PC-3 (cell line): ENCODE results near the gene MKX. TPM values are rescaled to one million over a fixed set of nuclear protein-coding genes. Genes with fewer than 3 reads are reported as not detected.

Source experiments
- ATAC-seq: fragments of 200-7000 bp; cut with Tn5 transposase; 2 replicates; pipeline ENCODE4 v1.9.1; 2020; ENCODE audit warnings: mild to moderate bottlenecking, moderate library complexity
- BruUV-seq: library from RNA; stranded (reverse); fragments of 400-500 nt; replicated peaks from 2 replicates; lab custom pipeline; 2021; lab: Mats Ljungman, UMichigan
- CTCF ChIA-PET: fragments of 300-600 bp; sonication (Branson Sonifier 250); formaldehyde crosslinking; loops from one replicate; lab custom pipeline; 2022; ENCODE audit warnings: antibody characterized with exemption; lab: Charles Lee
- POLR2A ChIA-PET: fragments of 300-600 bp; sonication (Branson Sonifier 250); formaldehyde crosslinking; loops from one replicate; lab custom pipeline; 2022; ENCODE audit warnings: antibody characterized with exemption; ENCODE audit not compliant: unreplicated experiment; lab: Charles Lee
- DNase-seq: peaks from one replicate; pipeline ENCODE4 v3.0.0-alpha.2; 2015
- H2AFZ ChIP-seq: fragments of 300-600 bp; sonication (generic); 2 replicates; pipeline ENCODE4 v1.6.0; 2016; ENCODE audit warnings: antibody characterized with exemption, low read length
- H3F3A ChIP-seq: fragments of 300-600 bp; sonication (generic); one replicate; pipeline ENCODE4 v1.6.0; 2017; ENCODE audit warnings: antibody characterized with exemption, low read length, control low read depth, mild to moderate bottlenecking; ENCODE audit not compliant: unreplicated experiment
- H3K27ac ChIP-seq: fragments of 300-600 bp; sonication (generic); 2 replicates; pipeline ENCODE4 v1.5.1; 2016; ENCODE audit warnings: mild to moderate bottlenecking, low read length
- H3K27me3 ChIP-seq: fragments of 300-600 bp; sonication (generic); 2 replicates; pipeline ENCODE4 v1.6.1; 2016; ENCODE audit warnings: low read length, mixed read lengths
- H3K36me3 ChIP-seq: fragments of 300-600 bp; sonication (generic); 2 replicates; pipeline ENCODE4 v1.6.1; 2016; ENCODE audit warnings: low read depth, mixed run types, low read length, mixed read lengths
- H3K4me1 ChIP-seq: fragments of 300-600 bp; sonication (generic); 2 replicates; pipeline ENCODE4 v1.5.1; 2016; ENCODE audit warnings: low read length; ENCODE audit not compliant: insufficient read depth
- H3K4me2 ChIP-seq: fragments of 300-600 bp; sonication (generic); 2 replicates; pipeline ENCODE4 v1.6.0; 2016; ENCODE audit warnings: low read length
- H3K4me3 ChIP-seq: fragments of 300-600 bp; sonication (generic); 2 replicates; pipeline ENCODE4 v1.5.1; 2016; ENCODE audit warnings: mild to moderate bottlenecking, low read length, mixed read lengths
- H3K79me2 ChIP-seq: fragments of 300-600 bp; sonication (generic); 2 replicates; pipeline ENCODE4 v1.6.1; 2017; ENCODE audit warnings: low read length, mixed read lengths
- H3K9ac ChIP-seq: fragments of 300-600 bp; sonication (generic); 2 replicates; pipeline ENCODE4 v1.6.0; 2016; ENCODE audit warnings: mild to moderate bottlenecking, low read length
- H3K9me2 ChIP-seq: fragments of 300-600 bp; sonication (generic); replicated peaks from 2 replicates; pipeline ENCODE4 v1.6.1; 2016; ENCODE audit warnings: mixed run types, low read length, mixed read lengths
- H3K9me3 ChIP-seq: fragments of 300-600 bp; sonication (generic); 2 replicates; pipeline ENCODE4 v1.6.1; 2016; ENCODE audit warnings: low read length, mixed read lengths
- H4K20me1 ChIP-seq: fragments of 300-600 bp; sonication (generic); 2 replicates; pipeline ENCODE4 v1.6.1; 2016; ENCODE audit warnings: low read length, mixed read lengths
- CTCF ChIP-seq: fragments of 300-600 bp; sonication (generic); conservative IDR thresholded peaks from 2 replicates; pipeline ENCODE4 v1.5.1; 2017; ENCODE audit warnings: antibody characterized with exemption, low read depth, mild to moderate bottlenecking, low read length
- EZH2 ChIP-seq: fragments of 300-600 bp; sonication (generic); IDR thresholded peaks from one replicate; pipeline ENCODE4 v1.6.1; 2017; ENCODE audit warnings: antibody characterized with exemption, mild to moderate bottlenecking, low read length; ENCODE audit not compliant: unreplicated experiment
- EZH2phosphoT487 ChIP-seq: fragments of 300-600 bp; sonication (generic); IDR thresholded peaks from 2 replicates; pipeline ENCODE4 v1.6.1; 2018; ENCODE audit warnings: mild to moderate bottlenecking, antibody characterized with exemption, low read length, borderline replicate concordance
- intact Hi-C: fragments of 100-400 bp; cut with micrococcal nuclease; formaldehyde crosslinking; loops from 2 replicates; pipeline ENCODE4 v1.9.0; 2023
- total RNA-seq: library from RNA; depleted of rRNA; stranded (reverse); fragments of >200 nt; gene quantifications from 2 replicates; pipeline ENCODE4 v1.2.3, GENCODE V29; 2014

The MKX gene
- total RNA-seq, 1 experiment from 2014 or later = 3.5 TPM

GRCh38 chr10:27736396-27736795 lies 9.2 kb downstream of the MKX start:
- no peak for TF ChIP-seq EZH2phosphoT487
- TF ChIP-seq EZH2 = no peak
- no peak for TF ChIP-seq CTCF
- DNase-seq (no peak), ATAC-seq (no peak)
- Histone ChIP-seq H3K4me1 (no peaks in the 10 kb centered on the region), H3K27me3 (no peaks in the 10 kb centered on the region), H3K4me2 (no peak overlapping the region), H4K20me1 (no peaks in the 10 kb centered on the region), H3K27ac (no peak overlapping the region), H3K79me2 (no peaks in the 10 kb centered on the region), H3F3A (no peaks in the 10 kb centered on the region), H2AFZ (no peak overlapping the region), H3K9ac (no peak overlapping the region), H3K9me3 (no peaks in the 10 kb centered on the region), H3K9me2 (no peaks in the 10 kb centered on the region), H3K4me3 (no peak overlapping the region), H3K36me3 (no peaks in the 10 kb centered on the region)
- intact Hi-C loops = no loop called here
- no TSS peak for BruUV-seq
- CTCF ChIA-PET = no interaction called here
- POLR2A ChIA-PET = no interaction called here

- no peaks in the 10 kb centered on the region for H3K79me2 ChIP-seq
- H3K4me1 ChIP-seq = no peaks in the 10 kb centered on the region
- BruUV-seq = no TSS peak
- H3K27ac ChIP-seq = no peak overlapping the region
- H2AFZ ChIP-seq = no peak overlapping the region
- H3K9ac ChIP-seq = no peak overlapping the region
- no peaks in the 10 kb centered on the region for H4K20me1 ChIP-seq
- TF ChIP-seq EZH2phosphoT487 (no peak), EZH2 (no peak), CTCF (no peak)
- no peak overlapping the region for H3K4me3 ChIP-seq
- no peak overlapping the region for H3K4me2 ChIP-seq
- DNase-seq (no peak), ATAC-seq (no peak)
- H3K9me3 ChIP-seq = no peaks in the 10 kb centered on the region
- no peaks in the 10 kb centered on the region for H3K27me3 ChIP-seq
- POLR2A ChIA-PET = no interaction called here
- intact Hi-C loops = no loop called here
- no peaks in the 10 kb centered on the region for H3K36me3 ChIP-seq
- no peaks in the 10 kb centered on the region for H3K9me2 ChIP-seq
- no peaks in the 10 kb centered on the region for H3F3A ChIP-seq
- CTCF ChIA-PET = no interaction called here
Measured at GRCh38 chr10:27730041-27730440, 15.6 kb downstream of the MKX start.

GRCh38 chr10:27728338-27728737 lies 17.3 kb downstream of the MKX start:
- intact Hi-C loops = loop anchor here (10.0 kb wide), 1 partner anchor 174 kb away; no protein-coding TSS in a partner anchor
- Histone ChIP-seq H3K9ac (no peak overlapping the region), H2AFZ (no peak overlapping the region), H3K4me1 (no peaks in the 10 kb centered on the region), H3K36me3 (no peaks in the 10 kb centered on the region), H3K4me2 (no peak overlapping the region), H3F3A (no peaks in the 10 kb centered on the region), H3K4me3 (no peak overlapping the region), H3K27me3 (no peaks in the 10 kb centered on the region), H3K79me2 (no peaks in the 10 kb centered on the region), H3K9me3 (no peaks in the 10 kb centered on the region), H4K20me1 (no peaks in the 10 kb centered on the region), H3K9me2 (no peaks in the 10 kb centered on the region), H3K27ac (no peak overlapping the region)
- no peak for DNase-seq
- ChIA-PET POLR2A (no interaction called here), CTCF (no interaction called here)
- TF ChIP-seq EZH2 (no peak), EZH2phosphoT487 (no peak), CTCF (no peak)
- BruUV-seq = no TSS peak
- no peak for ATAC-seq
